Caco-2 (cell line): ENCODE data around the gene GPC6. TPM values are rescaled to one million over a fixed set of nuclear protein-coding genes. Genes with fewer than 3 reads are reported as not detected.

Experiments
- BruUV-seq: library from RNA; stranded (reverse); fragments of 400-500 nt; replicated peaks from 2 replicates; lab custom pipeline; 2021; lab: Mats Ljungman, UMichigan
- CTCF ChIA-PET: fragments of 300-600 bp; sonication (Branson Sonifier 250); formaldehyde crosslinking; loops from one replicate; lab custom pipeline; 2022; ENCODE audit warnings: antibody characterized with exemption; lab: Charles Lee
- POLR2A ChIA-PET: fragments of 300-600 bp; sonication (Branson Sonifier 250); formaldehyde crosslinking; loops from one replicate; lab custom pipeline; 2022; ENCODE audit warnings: antibody characterized with exemption; lab: Charles Lee
- DNase-seq, 2 experiments: peaks; one replicate each; pipeline versions ENCODE4 v3.0.0 to v3.0.0-alpha.2; 2020 to 2022
- H3K27me3 ChIP-seq: replicated peaks from 2 replicates; pipeline ENCODE4 v1.6.0; 2011; ENCODE audit warnings: low read length; ENCODE audit not compliant: control insufficient read depth, insufficient read depth
- H3K36me3 ChIP-seq: 2 replicates; pipeline ENCODE4 v1.5.1; 2011; ENCODE audit warnings: low read length; ENCODE audit not compliant: control insufficient read depth, insufficient read depth
- H3K4me1 ChIP-seq: fragments of 250-450 bp; sonication (Bioruptor Pico); 2 replicates; pipeline ENCODE4 v1.5.1; 2020; ENCODE audit warnings: mild to moderate bottlenecking
- H3K4me3 ChIP-seq: 2 replicates; pipeline ENCODE4 v1.5.1; 2011; ENCODE audit warnings: low read depth, mild to moderate bottlenecking, control low read depth, low read length
- H3K9me3 ChIP-seq: fragments of 250-450 bp; sonication (Bioruptor Pico); 2 replicates; pipeline ENCODE4 v1.5.1; 2020; ENCODE audit warnings: mild to moderate bottlenecking, moderate library complexity
- H3K27ac Mint-ChIP-seq: one replicate; pipeline ENCODE4 v1.8.0; 2022; ENCODE audit warnings: mixed read lengths; ENCODE audit not compliant: unreplicated experiment
- H3K27me3 Mint-ChIP-seq: one replicate; pipeline ENCODE4 v1.8.0; 2022; ENCODE audit warnings: mixed read lengths; ENCODE audit not compliant: insufficient read depth, unreplicated experiment
- H3K36me3 Mint-ChIP-seq: one replicate; pipeline ENCODE4 v1.8.0; 2022; ENCODE audit warnings: mild to moderate bottlenecking, mixed read lengths; ENCODE audit not compliant: insufficient read depth, unreplicated experiment
- H3K4me1 Mint-ChIP-seq: one replicate; pipeline ENCODE4 v1.8.0; 2022; ENCODE audit warnings: low read depth, mixed read lengths; ENCODE audit not compliant: unreplicated experiment
- H3K4me3 Mint-ChIP-seq: one replicate; pipeline ENCODE4 v1.8.0; 2022; ENCODE audit warnings: mild to moderate bottlenecking, moderate library complexity, mixed read lengths; ENCODE audit not compliant: unreplicated experiment
- H3K9me3 Mint-ChIP-seq: one replicate; pipeline ENCODE4 v1.8.0; 2022; ENCODE audit warnings: mixed read lengths; ENCODE audit not compliant: unreplicated experiment
- CTCF ChIP-seq, 2 experiments: fragments of 200-600 bp in 1 of 2; IDR thresholded peaks; 1 replicate in 1 of 2; 2 replicates in 1 of 2; pipeline versions ENCODE4 v1.5.1 to v1.8.0; 2011 to 2022; ENCODE audit warnings: antibody characterized with exemption in 1 of 2, control low read depth in 1 of 2, inconsistent platforms in 1 of 2, low read depth in 1 of 2, low read length in 1 of 2, mild to moderate bottlenecking in 1 of 2, moderate library complexity in 1 of 2; ENCODE audit not compliant: insufficient read depth in 1 of 2, severe bottlenecking in 1 of 2, unreplicated experiment in 1 of 2
- intact Hi-C: fragments of 100-400 bp; cut with micrococcal nuclease; formaldehyde crosslinking; loops from one replicate; pipeline ENCODE4 v1.10.0; 2022; ENCODE audit not compliant: unreplicated experiment
- total RNA-seq: library from RNA; stranded (reverse); gene quantifications from 2 replicates; pipeline ENCODE4 v1.2.3, GENCODE V29; 2022

GPC6 gene
- total RNA-seq, 1 experiment from 2014 or later = 0.16 TPM

GRCh38 chr13:93265800-93266199 lies 39.2 kb downstream of the GPC6 start:
- no peak overlapping the region for H3K4me3 ChIP-seq
- no peaks in the 10 kb centered on the region for H3K9me3 ChIP-seq
- no peak for TF ChIP-seq CTCF (IDR thresholded peaks at IDR 0.05; ENCODE audit: insufficient read depth in 1 of 2, low read depth in 1 of 2, low read length in 1 of 2, severe bottlenecking in 1 of 2, unreplicated experiment in 1 of 2)
- Mint-ChIP-seq H3K27me3 (no peaks in the 10 kb centered on the region), H3K9me3 (no peaks in the 10 kb centered on the region), H3K36me3 (no peaks in the 10 kb centered on the region), H3K27ac (no peak overlapping the region), H3K4me3 (no peak overlapping the region), H3K4me1 (no peaks in the 10 kb centered on the region)
- BruUV-seq = no TSS peak
- POLR2A ChIA-PET = no interaction called here
- no peak for DNase-seq
- intact Hi-C loops = no loop called here
- CTCF ChIA-PET = no interaction called here
- no peaks in the 10 kb centered on the region for H3K27me3 ChIP-seq
- peaks cover 7% of the 10 kb centered on the region for H3K4me1 ChIP-seq
- no peaks in the 10 kb centered on the region for H3K36me3 ChIP-seq

- no peaks in the 10 kb centered on the region for H3K27me3 ChIP-seq
- CTCF ChIA-PET = no interaction called here
- no peak for DNase-seq
- Mint-ChIP-seq H3K36me3 (no peaks in the 10 kb centered on the region), H3K27me3 (no peaks in the 10 kb centered on the region), H3K27ac (no peak overlapping the region), H3K9me3 (no peaks in the 10 kb centered on the region), H3K4me1 (no peaks in the 10 kb centered on the region), H3K4me3 (no peak overlapping the region)
- intact Hi-C loops = no loop called here
- H3K4me3 ChIP-seq = no peak overlapping the region
- peaks cover 16% of the 10 kb centered on the region for H3K4me1 ChIP-seq
- POLR2A ChIA-PET = no interaction called here
- H3K9me3 ChIP-seq = no peaks in the 10 kb centered on the region
- no peaks in the 10 kb centered on the region for H3K36me3 ChIP-seq
- no peak for TF ChIP-seq CTCF (IDR thresholded peaks at IDR 0.05; ENCODE audit: insufficient read depth in 1 of 2, low read depth in 1 of 2, low read length in 1 of 2, severe bottlenecking in 1 of 2, unreplicated experiment in 1 of 2)
- no TSS peak for BruUV-seq
Measured at GRCh38 chr13:93266681-93267080, 40.1 kb downstream of the GPC6 start.

- Mint-ChIP-seq H3K27ac (no peak overlapping the region), H3K9me3 (no peaks in the 10 kb centered on the region), H3K4me3 (no peak overlapping the region), H3K4me1 (no peaks in the 10 kb centered on the region), H3K27me3 (no peaks in the 10 kb centered on the region), H3K36me3 (no peaks in the 10 kb centered on the region)
- no peak for TF ChIP-seq CTCF (IDR thresholded peaks at IDR 0.05; ENCODE audit: insufficient read depth in 1 of 2, low read depth in 1 of 2, low read length in 1 of 2, severe bottlenecking in 1 of 2, unreplicated experiment in 1 of 2)
- ChIA-PET POLR2A (no interaction called here), CTCF (no interaction called here)
- BruUV-seq = no TSS peak
- no peak for DNase-seq
- intact Hi-C loops = no loop called here
- no peaks in the 10 kb centered on the region for H3K9me3 ChIP-seq
- no peaks in the 10 kb centered on the region for H3K27me3 ChIP-seq
- H3K4me3 ChIP-seq = no peak overlapping the region
- no peaks in the 10 kb centered on the region for H3K36me3 ChIP-seq
- H3K4me1 ChIP-seq = peaks cover 21% of the 10 kb centered on the region
Measured at GRCh38 chr13:93268327-93269028, 41.9 kb downstream of the GPC6 start.
